GM18498 (cell line): Measurements from ENCODE around the gene CDNF.
A peak's percentile ranks its signal among the peaks of the same experiment; 100 is the strongest.
"Not testable (repeated sequence)": the region's sequence is repeated elsewhere in the genome, so short reads cannot be mapped to it uniquely, and the experiment has no call there.

Experiments used
- ATAC-seq: cut with Tn5 transposase; IDR thresholded peaks from one replicate; pipeline ENCODE4 v1.9.1; 2021; ENCODE audit warnings: mild to moderate bottlenecking, moderate library complexity; ENCODE audit not compliant: unreplicated experiment

CDNF gene

GRCh38 chr10:14840178-14840577 is 2.3 kb upstream of the CDNF start:
- no peak for ATAC-seq

- no peak for ATAC-seq
Measured at GRCh38 chr10:14839305-14839695, 1.5 kb upstream of the CDNF start.

- ATAC-seq = peak; percentile 11
Measured at GRCh38 chr10:14838582-14839304, 906 bp upstream of the CDNF start.

GRCh38 chr10:14837003-14837756 is 657 bp downstream of the CDNF start:
- no peak for ATAC-seq

GRCh38 chr10:14836208-14836607 is 1.6 kb downstream of the CDNF start:
- no peak for ATAC-seq

- no peak for ATAC-seq
Measured at GRCh38 chr10:14833106-14833505, 4.7 kb downstream of the CDNF start.

- ATAC-seq = no peak
Measured at GRCh38 chr10:14826076-14826829, 11.6 kb downstream of the CDNF start.

GRCh38 chr10:14823966-14824365 is 13.9 kb downstream of the CDNF start:
- ATAC-seq = no peak

- ATAC-seq = no peak
Measured at GRCh38 chr10:14822879-14823755, 14.7 kb downstream of the CDNF start.

- no peak for ATAC-seq
Measured at GRCh38 chr10:14821635-14822375, 16.0 kb downstream of the CDNF start.

GRCh38 chr10:14820775-14821154 is 17.1 kb downstream of the CDNF start:
- no peak for ATAC-seq

- no peak for ATAC-seq
Measured at GRCh38 chr10:14820010-14820774, 17.6 kb downstream of the CDNF start.

GRCh38 chr10:14816717-14817116 is 21.1 kb downstream of the CDNF start:
- ATAC-seq = not testable (repeated sequence)

GRCh38 chr10:14815681-14816080 is 22.2 kb downstream of the CDNF start:
- ATAC-seq = no peak

- ATAC-seq = no peak
Measured at GRCh38 chr10:14812271-14812670, 25.6 kb downstream of the CDNF start.

GRCh38 chr10:14810969-14811953 is 26.6 kb downstream of the CDNF start:
- ATAC-seq = no peak

GRCh38 chr10:14806318-14806717 is 31.5 kb downstream of the CDNF start:
- ATAC-seq = no peak

- no peak for ATAC-seq
Measured at GRCh38 chr10:14803827-14804226, 34.0 kb downstream of the CDNF start.
